ENCODE data around the gene C19orf12.

- peak; percentile 63 for TF ChIP-seq CTCF (IDR thresholded peaks at IDR 0.05; ENCODE audit: low read depth, low read length)
- TF ChIP-seq POLR2A (IDR thresholded peaks at IDR 0.05; ENCODE audit: extremely low read depth, insufficient read length): no peak
- TF ChIP-seq MAX (IDR thresholded peaks at IDR 0.05; ENCODE audit: low read depth, low read length): 0 out of 2 replicates have a peak, but pooled peaks have one; percentile 21
- TF ChIP-seq MYC (IDR thresholded peaks at IDR 0.05; ENCODE audit: low read depth, low read length): no peak
Observed at GRCh38 chr19:29694669-29695627, 20.1 kb downstream of the C19orf12 start.

All from NB4 (cell line).